RWPE2 (cell line): ENCODE measurements around the gene KLHL29.
A peak's percentile ranks its signal among the peaks of the same experiment; 100 is the strongest.

Experiments used
- ATAC-seq: fragments of 200-7000 bp; cut with Tn5 transposase; 3 replicates; pipeline ENCODE4 v1.9.1; 2021; ENCODE audit warnings: low read depth
- DNase-seq: peaks from one replicate; pipeline ENCODE4 v3.0.0-alpha.2; 2020; ENCODE audit warnings: low spot score
- H3K27ac ChIP-seq: fragments of 450-650 bp; 2 replicates; pipeline ENCODE4 v1.5.1; 2017; ENCODE audit warnings: mild to moderate bottlenecking; ENCODE audit not compliant: poor library complexity, severe bottlenecking
- H3K27me3 ChIP-seq: fragments of 250-450 bp; sonication (Bioruptor Pico); 2 replicates; pipeline ENCODE4 v1.5.1; 2021; ENCODE audit warnings: mild to moderate bottlenecking, moderate library complexity; ENCODE audit not compliant: insufficient read depth, poor library complexity, severe bottlenecking
- H3K36me3 ChIP-seq: fragments of 250-450 bp; sonication (Bioruptor Pico); 2 replicates; pipeline ENCODE4 v1.5.1; 2020; ENCODE audit warnings: low read depth, mild to moderate bottlenecking, moderate library complexity
- H3K4me1 ChIP-seq: fragments of 250-450 bp; sonication (Bioruptor Pico); 2 replicates; pipeline ENCODE4 v1.5.1; 2021; ENCODE audit warnings: mild to moderate bottlenecking, moderate library complexity; ENCODE audit not compliant: insufficient read depth, poor library complexity, severe bottlenecking
- H3K4me3 ChIP-seq: fragments of 250-450 bp; sonication (Bioruptor Pico); 2 replicates; pipeline ENCODE4 v1.5.1; 2021; ENCODE audit warnings: mild to moderate bottlenecking, moderate library complexity; ENCODE audit not compliant: severe bottlenecking
- H3K9me3 ChIP-seq: fragments of 250-450 bp; sonication (Bioruptor Pico); 2 replicates; pipeline ENCODE4 v1.5.1; 2021; ENCODE audit warnings: mild to moderate bottlenecking, moderate library complexity; ENCODE audit not compliant: severe bottlenecking
- CTCF ChIP-seq: fragments of 450-650 bp; IDR thresholded peaks from one replicate; pipeline ENCODE4 v1.5.1; 2017; ENCODE audit warnings: mild to moderate bottlenecking, moderate library complexity; ENCODE audit not compliant: poor library complexity, severe bottlenecking

The KLHL29 gene

GRCh38 chr2:23505984-23506380 is 121.0 kb downstream of the KLHL29 start:
- Histone ChIP-seq H3K4me1 (peaks cover 12% of the 10 kb centered on the region), H3K27me3 (no peaks in the 10 kb centered on the region), H3K9me3 (no peaks in the 10 kb centered on the region), H3K4me3 (no peak overlapping the region), H3K27ac (no peak overlapping the region), H3K36me3 (no peaks in the 10 kb centered on the region)
- ATAC-seq, result peak; percentile 78
- no peak for TF ChIP-seq CTCF
- no peak for DNase-seq

GRCh38 chr2:23506531-23507266 is 121.7 kb downstream of the KLHL29 start:
- H3K27ac ChIP-seq, result no peak overlapping the region
- no peak overlapping the region for H3K4me3 ChIP-seq
- H3K36me3 ChIP-seq, result no peaks in the 10 kb centered on the region
- TF ChIP-seq CTCF, result no peak
- ATAC-seq (no peak), DNase-seq (no peak)
- peaks cover 12% of the 10 kb centered on the region for H3K4me1 ChIP-seq
- H3K27me3 ChIP-seq, result no peaks in the 10 kb centered on the region
- no peaks in the 10 kb centered on the region for H3K9me3 ChIP-seq

- no peak for TF ChIP-seq CTCF
- no peak for ATAC-seq
- Histone ChIP-seq H3K36me3 (no peaks in the 10 kb centered on the region), H3K9me3 (no peaks in the 10 kb centered on the region), H3K27ac (no peak overlapping the region), H3K4me3 (no peak overlapping the region), H3K4me1 (peaks cover 12% of the 10 kb centered on the region), H3K27me3 (no peaks in the 10 kb centered on the region)
- no peak for DNase-seq
Measured at GRCh38 chr2:23507267-23508065, 122.5 kb downstream of the KLHL29 start.

- Histone ChIP-seq H3K36me3 (no peaks in the 10 kb centered on the region), H3K4me3 (no peak overlapping the region), H3K27me3 (no peaks in the 10 kb centered on the region), H3K27ac (no peak overlapping the region), H3K4me1 (peaks cover 12% of the 10 kb centered on the region), H3K9me3 (no peaks in the 10 kb centered on the region)
- no peak for DNase-seq
- ATAC-seq, result no peak
- no peak for TF ChIP-seq CTCF
Measured at GRCh38 chr2:23508066-23508390, 123.0 kb downstream of the KLHL29 start.

- no peak overlapping the region for H3K27ac ChIP-seq
- ATAC-seq (no peak), DNase-seq (no peak)
- no peak overlapping the region for H3K4me3 ChIP-seq
- H3K9me3 ChIP-seq, result no peaks in the 10 kb centered on the region
- TF ChIP-seq CTCF, result no peak
- peaks cover 12% of the 10 kb centered on the region for H3K4me1 ChIP-seq
- no peaks in the 10 kb centered on the region for H3K27me3 ChIP-seq
- H3K36me3 ChIP-seq, result no peaks in the 10 kb centered on the region
Measured at GRCh38 chr2:23509103-23509502, 124.1 kb downstream of the KLHL29 start.
